ENCODE data around the gene CENPK. TPM values are rescaled to one million over a fixed set of nuclear protein-coding genes. Genes with fewer than 3 reads are reported as not detected.

CENPK gene
- total and polyA plus RNA-seq, 2 of the 8 experiments (the other 6 are each of a cell fraction or from before 2014, with no cell fraction given), result 13.3 to 50.9 TPM

DNA sequence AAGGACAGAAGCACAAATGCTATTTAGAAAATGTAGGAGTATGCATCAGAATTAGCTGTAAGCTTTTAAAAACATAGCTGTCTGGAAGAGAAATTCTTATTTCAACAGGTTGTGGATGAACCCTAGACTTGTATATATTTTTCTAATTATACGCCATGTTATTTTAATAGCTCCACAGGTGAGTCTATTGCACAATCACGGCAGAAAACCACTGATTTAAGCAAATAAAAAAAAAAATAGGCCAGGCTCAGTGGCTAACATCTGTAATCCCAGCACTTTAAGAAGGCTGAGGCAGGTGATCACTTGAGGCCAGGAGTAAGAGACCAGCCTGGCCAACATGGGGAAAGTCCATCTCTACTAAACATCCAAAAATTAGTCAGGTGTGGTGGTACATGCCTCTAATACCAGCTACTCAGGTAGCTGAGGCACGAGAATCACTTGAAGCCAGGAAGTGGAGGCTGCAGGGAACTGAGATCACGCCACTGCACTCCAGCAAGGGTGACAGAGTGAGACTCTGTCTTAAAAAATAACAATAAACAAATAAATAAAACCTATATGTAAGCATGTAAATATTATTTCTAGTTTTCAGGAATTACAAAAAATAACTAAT, 49.4 kb upstream of the CENPK start:
- DNase-seq (ENCODE audit: low read depth in 1 of 2, low spot score in 2 of 2) (no peak), FAIRE-seq (no peak)
- H3K9me3 ChIP-seq (ENCODE audit: insufficient read depth in 2 of 2, low read depth in 1 of 2, low read length in 1 of 2), result no peaks in the 10 kb centered on the region
- H3K4me2 ChIP-seq (ENCODE audit: insufficient read depth in 1 of 2, low read depth in 2 of 2, low read length in 2 of 2), result no peak overlapping the region
- H3K56ac ChIP-seq (replicated peaks; ENCODE audit: insufficient read length, low read depth, low read length), result no peak overlapping the region
- no peak overlapping the region for H2BK12ac ChIP-seq (ENCODE audit: low read depth, low read length)
- no peak overlapping the region for H2BK15ac ChIP-seq (ENCODE audit: low read length)
- no peak overlapping the region for H3K18ac ChIP-seq (ENCODE audit: extremely low read depth, low read length)
- H3K27me3 ChIP-seq (replicated peaks in 1 of 4; ENCODE audit: control insufficient read depth in 3 of 4, extremely low read depth in 1 of 4, insufficient read depth in 3 of 4, low read length in 3 of 4), result peaks cover 0 to 2% (median 0%) of the 10 kb centered on the region in 4 experiments; a peak in 1 of 7 replicates
- H2BK5ac ChIP-seq (ENCODE audit: low read depth, low read length), result no peak overlapping the region
- H3K4me1 ChIP-seq (replicated peaks in 1 of 4; ENCODE audit: control insufficient read depth in 3 of 4, insufficient read depth in 4 of 4, low read length in 3 of 4), result no peaks in the 10 kb centered on the region
- H3K79me1 ChIP-seq (ENCODE audit: low read depth, low read length), result no peaks in the 10 kb centered on the region
- no peak overlapping the region for H4K91ac ChIP-seq (replicated peaks; ENCODE audit: insufficient read length, low read length)
- no peak overlapping the region for H2AFZ ChIP-seq (ENCODE audit: low read length)
- no peak overlapping the region for H3K27ac ChIP-seq (ENCODE audit: low read depth, low read length)
- H3K9ac ChIP-seq (replicated peaks in 1 of 4; ENCODE audit: extremely low read depth in 1 of 4, low read depth in 3 of 4, low read length in 3 of 4), result no peak overlapping the region
- no peak overlapping the region for H2BK20ac ChIP-seq (ENCODE audit: low read length)
- CTCF ChIA-PET (ENCODE audit: partially characterized antibody), result no interaction called here
- H3K4me3 ChIP-seq (ENCODE audit: extremely low read depth in 1 of 4, insufficient read depth in 2 of 4, low read depth in 3 of 4, low read length in 4 of 4), result no peak overlapping the region
- 0 out of 4 replicates have a peak, but pooled peaks cover 0 to 4% of the 10 kb centered on the region in 2 experiments for H3K79me2 ChIP-seq (ENCODE audit: control insufficient read depth in 1 of 2, insufficient read depth in 2 of 2, low read length in 2 of 2)
- H3K14ac ChIP-seq (ENCODE audit: insufficient read length), result no peak overlapping the region
- WGBS, 2 experiments (ENCODE audit: extremely low coverage in 1 of 2, insufficient coverage in 1 of 2, insufficient read length in 1 of 2, insufficient replicate concordance in 2 of 2, low coverage in 1 of 2, low lambda C conversion rate in 2 of 2, missing lambda C conversion rate in 1 of 2), result 86% methylated on average over 4 of the region's 4 CpGs; no CpG with 5 or more reads in 1 of the 2 experiments
- no peak overlapping the region for H4K5ac ChIP-seq (ENCODE audit: insufficient read length, low read depth, low read length)
- H4K8ac ChIP-seq (ENCODE audit: extremely low read depth, insufficient read depth, low read length), result no peak overlapping the region
- no peaks in the 10 kb centered on the region for H3K23me2 ChIP-seq (ENCODE audit: low read depth, low read length)
- H4K20me1 ChIP-seq (replicated peaks in 1 of 2; ENCODE audit: control insufficient read depth in 1 of 2, insufficient read depth in 2 of 2, low read length in 2 of 2), result no peaks in the 10 kb centered on the region
- no peak overlapping the region for H3K23ac ChIP-seq (ENCODE audit: insufficient read length)
- no peak overlapping the region for H3K4ac ChIP-seq (replicated peaks; ENCODE audit: insufficient read length, low read depth, low read length)
- POLR2A ChIA-PET (ENCODE audit: partially characterized antibody), result interaction anchor here (0.6 to 1.2 kb wide), 4 partner anchors 9 to 518 kb away, joined by 3 to 5 read pairs (median 4); partner anchors contain the start of genes CENPK and PPWD1
- peaks cover 0 to 29% (median 13%) of the 10 kb centered on the region in 4 experiments; a peak in 4 of 8 replicates for H3K36me3 ChIP-seq (ENCODE audit: control insufficient read depth in 2 of 4, insufficient read depth in 4 of 4, low read length in 3 of 4)
- no peak overlapping the region for H2AK5ac ChIP-seq (ENCODE audit: low read depth, low read length)
- H2BK120ac ChIP-seq (replicated peaks; ENCODE audit: low read depth, low read length), result no peak overlapping the region
- no peak for TF ChIP-seq USF2 (IDR thresholded peaks at IDR 0.05; ENCODE audit: low read length)
- TF ChIP-seq CEBPB (IDR thresholded peaks at IDR 0.05; ENCODE audit: low read depth, low read length), result peak; percentile 58; the same call in 1 of the 2 replicates

Measured in H1 (cell line).